ENCODE measurements around the gene MYH9.

MYH9 gene

GRCh38 chr22:36386351-36386899 is 1.3 kb downstream of the MYH9 start:
- DNase-seq (ENCODE audit: low read depth in 2 of 2) = no peak

DNA sequence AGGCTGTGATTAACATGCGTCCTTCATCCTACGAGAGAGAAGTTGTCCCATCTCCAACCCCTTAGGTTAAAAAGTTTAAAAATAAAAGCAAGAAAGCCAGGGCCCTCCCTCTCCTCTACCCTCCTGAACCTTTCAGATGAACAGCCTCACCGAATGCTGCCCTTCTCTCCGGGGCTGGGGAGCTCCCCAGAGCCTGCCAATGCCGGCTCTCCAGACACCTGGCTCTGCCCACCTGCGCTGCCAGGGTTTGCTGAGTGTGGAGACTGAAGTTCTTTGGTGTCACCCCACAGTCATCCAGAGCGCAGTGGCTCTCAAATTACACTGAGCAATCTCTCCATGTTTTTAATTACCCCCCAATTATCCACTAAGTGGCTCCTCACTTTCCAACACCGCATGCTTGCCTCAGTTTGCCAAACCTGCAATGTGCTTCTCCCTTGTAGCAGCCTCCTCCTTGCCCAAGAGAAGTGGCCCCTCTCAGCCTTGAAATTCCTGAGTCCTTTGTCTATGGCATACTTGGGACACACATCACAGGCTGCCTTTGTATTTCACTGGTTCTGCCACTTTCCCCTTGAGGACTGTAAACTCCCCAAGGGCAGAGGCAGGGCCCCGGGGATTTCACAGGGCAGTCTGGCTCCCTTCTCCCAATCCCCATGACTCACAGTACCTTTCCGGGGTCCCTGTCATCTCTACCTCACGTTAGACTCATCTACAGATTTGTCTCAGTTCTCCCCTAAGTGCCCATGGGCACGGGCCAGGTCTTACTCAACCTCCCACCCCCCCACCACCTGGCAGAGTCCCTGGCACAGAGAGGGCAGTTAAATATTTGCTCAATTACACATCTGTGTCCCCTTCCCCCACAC is 2.0 kb downstream of the MYH9 start:
- peak in 1 of 2 donors; percentile 69 for DNase-seq (ENCODE audit: low read depth in 2 of 2)

DNA sequence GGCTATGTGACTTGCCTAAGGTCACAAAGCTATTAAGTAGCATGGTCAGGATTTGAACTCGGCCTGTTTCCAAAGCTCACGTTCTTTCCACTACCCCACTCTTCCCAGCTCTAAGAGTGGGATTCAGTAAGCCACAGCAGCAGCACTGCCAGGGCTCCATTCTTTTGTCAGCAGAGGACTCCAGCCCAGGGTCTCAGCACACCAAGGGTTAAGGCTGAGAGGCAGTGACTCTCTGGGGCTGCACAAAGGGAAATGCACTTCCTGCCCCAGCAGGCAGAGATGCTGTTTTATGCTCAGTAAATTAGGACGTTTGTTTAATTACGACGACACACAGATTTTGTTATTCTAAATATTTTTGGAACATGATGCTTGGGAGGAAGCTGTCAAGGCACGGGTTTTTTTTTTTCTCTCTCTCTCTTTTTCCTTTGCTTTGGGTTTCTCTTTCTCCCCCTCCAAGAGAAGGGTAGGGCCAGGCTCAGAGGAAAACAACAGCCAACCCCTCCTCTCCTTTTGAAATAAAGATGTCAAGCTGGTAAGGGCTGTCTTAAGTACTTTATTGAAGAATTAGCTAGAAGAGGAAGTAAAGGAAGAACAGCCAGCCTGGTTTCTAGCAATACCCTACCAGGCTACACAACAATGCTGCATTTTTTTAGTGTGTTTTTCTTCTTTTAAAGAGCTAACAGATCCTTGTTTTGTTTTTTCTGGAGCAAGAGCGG is 2.8 kb downstream of the MYH9 start:
- no peak for DNase-seq (ENCODE audit: low read depth in 2 of 2)

DNA sequence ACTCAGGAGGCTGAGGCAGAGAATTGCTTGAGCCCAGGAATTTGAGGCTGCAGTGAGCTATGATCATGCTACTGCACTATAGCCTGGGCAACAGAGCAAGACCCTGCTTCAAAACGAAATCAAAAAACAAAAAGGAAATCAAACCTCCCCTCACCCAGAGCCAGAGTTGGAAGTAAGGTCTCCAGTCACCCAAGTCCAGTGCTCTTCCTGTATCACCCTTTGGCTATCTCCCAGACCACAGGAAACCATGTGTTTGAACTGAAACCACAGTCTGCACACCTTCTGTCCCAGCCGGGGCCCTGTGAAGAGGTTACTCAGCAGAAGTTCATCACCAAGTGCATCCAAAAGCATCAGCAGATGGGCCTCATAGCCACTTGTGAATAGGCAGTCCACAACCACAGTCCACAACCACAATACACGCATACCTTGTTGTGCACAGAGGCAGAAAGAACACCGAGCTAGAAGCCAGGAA is 4.6 kb downstream of the MYH9 start:
- DNase-seq (ENCODE audit: low read depth in 2 of 2) = no peak

DNA sequence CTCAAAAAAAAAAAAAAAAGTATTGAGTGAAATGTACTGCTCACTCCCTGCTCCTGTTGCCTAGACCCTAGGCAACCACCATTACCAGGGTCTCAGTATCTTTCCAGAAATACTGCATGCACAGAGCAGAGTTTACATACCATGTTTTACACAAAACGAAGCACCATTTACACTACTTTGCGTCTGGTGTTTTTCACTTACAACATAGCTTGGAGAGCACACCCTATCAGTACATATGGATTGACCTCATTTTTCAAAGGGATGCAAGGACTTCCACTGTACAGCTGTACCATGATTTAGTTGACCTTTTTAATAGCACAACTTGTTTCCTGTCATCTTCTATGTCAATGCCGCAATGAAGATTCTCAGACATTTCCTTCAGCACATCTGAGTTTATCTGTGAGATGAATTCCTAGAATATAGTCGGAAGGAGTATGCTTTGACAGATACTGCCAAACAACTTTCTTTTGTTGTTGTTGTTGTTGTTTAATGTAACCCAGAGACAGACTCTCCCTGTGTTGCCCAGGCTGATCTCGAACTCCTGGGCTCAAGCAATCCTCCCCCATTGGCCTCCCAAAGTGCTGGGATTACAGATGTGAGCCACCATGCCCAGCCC is 6.1 kb downstream of the MYH9 start:
- no peak for DNase-seq (ENCODE audit: low read depth in 2 of 2)

DNA sequence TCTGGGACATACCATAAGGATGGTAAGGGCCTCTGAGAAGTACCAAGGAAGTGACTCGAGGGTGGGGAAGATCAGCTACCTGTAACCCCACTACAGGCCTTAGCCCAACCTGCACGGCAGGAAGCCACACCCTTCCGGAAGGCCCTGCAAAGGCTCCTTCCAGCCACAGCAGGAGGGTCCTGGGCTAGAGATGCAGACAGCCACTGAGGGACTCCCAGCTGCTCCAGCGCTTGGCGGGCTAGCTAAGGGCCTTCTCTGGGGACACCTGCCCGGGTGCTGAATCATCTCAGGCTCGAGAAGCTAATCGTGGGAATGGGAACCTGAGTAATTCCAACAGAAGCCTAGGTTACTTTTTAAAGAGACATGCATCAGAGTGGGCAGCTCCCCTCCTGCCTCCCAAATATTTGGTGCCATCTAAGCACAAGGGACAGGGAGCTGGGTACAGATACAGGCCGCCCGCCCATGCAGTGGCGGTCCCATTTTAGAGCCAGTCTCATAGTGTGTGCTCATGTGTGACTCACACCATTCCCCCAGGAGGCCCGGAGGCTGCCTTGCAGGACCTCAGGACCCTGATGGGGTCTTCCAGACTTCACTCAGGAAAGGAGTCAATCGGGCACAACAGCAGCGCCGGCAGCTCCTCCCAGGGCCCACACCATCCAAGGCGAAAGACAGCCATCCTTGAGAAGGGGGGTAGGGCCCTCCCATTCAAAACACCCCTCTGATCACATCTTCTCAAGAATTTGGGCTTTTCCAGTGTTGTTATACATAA is 8.0 kb downstream of the MYH9 start:
- DNase-seq (ENCODE audit: low read depth in 2 of 2) = no peak

DNA sequence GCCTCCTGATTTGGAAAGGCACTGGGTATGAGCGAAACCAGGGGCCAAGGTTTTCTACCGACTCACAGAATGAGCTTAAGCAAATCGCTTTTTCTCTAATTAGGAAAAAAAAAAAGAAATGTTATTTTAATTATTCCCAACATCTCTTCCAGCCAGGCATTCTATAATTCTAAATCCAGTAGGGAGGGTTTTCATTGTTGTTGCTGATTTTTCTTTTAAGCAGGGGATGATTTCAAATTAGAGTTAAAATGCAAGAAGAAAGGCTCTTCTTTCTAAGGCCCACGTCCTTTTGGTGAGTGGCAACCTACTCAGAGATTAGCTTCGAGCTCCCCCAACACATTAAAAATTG is 8.9 kb downstream of the MYH9 start:
- DNase-seq (ENCODE audit: low read depth in 2 of 2) = no peak

DNA sequence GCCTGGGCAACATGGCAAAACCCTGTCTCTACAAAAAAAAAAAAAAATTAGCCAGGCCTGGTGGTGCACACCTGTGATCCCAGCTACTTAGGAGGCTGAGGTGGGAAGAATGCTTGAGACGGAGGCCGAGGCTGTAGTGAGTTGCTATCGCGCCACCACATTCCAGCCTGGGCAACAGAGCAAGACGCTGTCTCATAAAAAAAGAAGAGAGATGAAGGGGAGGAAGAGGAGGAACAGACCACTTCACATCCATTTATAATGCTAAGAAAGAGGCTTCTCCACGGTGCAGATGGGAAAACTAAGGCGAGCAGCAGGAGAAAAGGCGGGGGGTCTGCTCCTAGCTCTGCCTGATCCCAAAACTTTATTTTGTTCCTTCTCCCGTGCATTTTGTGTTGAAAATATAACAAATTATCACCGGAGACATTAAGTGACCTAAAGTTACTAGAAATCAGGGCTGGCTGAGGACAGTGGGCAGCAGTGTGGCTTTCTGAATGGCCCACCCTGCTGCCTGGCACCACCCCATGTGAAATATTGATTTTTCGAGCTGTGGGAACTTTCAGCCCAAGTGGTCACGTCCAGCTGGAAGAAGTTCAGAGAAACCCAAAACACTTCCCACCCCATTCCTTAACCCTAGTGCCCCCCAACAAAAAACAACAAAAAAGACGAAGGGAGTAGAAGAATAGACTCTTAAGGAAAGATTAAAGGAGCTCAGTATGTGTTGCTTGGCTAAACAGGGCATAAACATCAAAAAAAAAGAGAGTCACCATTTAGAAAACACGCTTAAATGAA is 9.5 kb downstream of the MYH9 start:
- no peak for DNase-seq (ENCODE audit: low read depth in 2 of 2)

GRCh38 chr22:36377022-36377631 is 10.6 kb downstream of the MYH9 start:
- DNase-seq (ENCODE audit: low read depth in 2 of 2) = no peak

DNA sequence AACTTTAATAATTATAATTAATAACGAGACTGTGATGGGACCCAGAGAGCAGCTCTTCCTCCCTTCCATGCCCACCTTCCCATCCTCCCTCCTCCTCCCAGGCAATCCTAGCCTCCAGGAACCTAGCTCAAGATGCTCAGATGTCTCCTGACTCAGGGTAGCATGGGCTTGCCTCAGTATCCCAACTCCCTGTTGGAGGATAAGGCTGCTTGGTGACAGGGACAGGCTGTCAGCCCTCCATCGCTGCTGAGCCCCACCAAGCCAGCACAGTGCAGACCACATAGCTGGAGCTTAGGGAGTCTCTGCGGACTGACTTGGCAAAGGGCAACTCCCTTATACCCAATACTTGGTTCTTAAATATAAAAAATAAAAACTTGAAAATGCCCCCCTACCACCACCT is 11.5 kb downstream of the MYH9 start:
- DNase-seq (ENCODE audit: low read depth in 2 of 2) = no peak

- no peak for DNase-seq (ENCODE audit: low read depth in 2 of 2)
Measured at GRCh38 chr22:36375071-36375980, 12.4 kb downstream of the MYH9 start.

GRCh38 chr22:36374603-36375024 is 13.2 kb downstream of the MYH9 start:
- peak in 1 of 2 donors; percentile 58 for DNase-seq (ENCODE audit: low read depth in 2 of 2)

- DNase-seq (ENCODE audit: low read depth in 2 of 2) = no peak
Measured at GRCh38 chr22:36373258-36373579, 14.5 kb downstream of the MYH9 start.

DNA sequence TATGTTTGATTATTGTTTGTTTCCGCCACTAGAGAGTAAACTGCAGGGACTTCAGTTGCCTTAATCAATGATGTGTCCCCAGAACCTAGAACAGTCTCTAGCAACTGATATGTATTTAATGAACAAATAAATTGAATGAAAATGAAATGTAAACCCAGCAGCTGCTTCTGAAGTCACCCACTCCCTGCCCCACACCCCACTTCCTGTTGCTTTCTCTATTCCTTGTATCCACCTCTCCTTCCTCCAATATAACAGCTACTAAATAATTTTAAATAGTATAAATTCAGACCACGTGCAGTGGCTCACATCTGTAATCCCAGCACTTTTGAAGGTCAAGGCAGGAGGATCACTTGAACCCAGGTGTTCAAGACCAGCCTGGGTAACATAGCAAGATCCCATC is 15.8 kb downstream of the MYH9 start:
- no peak for DNase-seq (ENCODE audit: low read depth in 2 of 2)

DNA sequence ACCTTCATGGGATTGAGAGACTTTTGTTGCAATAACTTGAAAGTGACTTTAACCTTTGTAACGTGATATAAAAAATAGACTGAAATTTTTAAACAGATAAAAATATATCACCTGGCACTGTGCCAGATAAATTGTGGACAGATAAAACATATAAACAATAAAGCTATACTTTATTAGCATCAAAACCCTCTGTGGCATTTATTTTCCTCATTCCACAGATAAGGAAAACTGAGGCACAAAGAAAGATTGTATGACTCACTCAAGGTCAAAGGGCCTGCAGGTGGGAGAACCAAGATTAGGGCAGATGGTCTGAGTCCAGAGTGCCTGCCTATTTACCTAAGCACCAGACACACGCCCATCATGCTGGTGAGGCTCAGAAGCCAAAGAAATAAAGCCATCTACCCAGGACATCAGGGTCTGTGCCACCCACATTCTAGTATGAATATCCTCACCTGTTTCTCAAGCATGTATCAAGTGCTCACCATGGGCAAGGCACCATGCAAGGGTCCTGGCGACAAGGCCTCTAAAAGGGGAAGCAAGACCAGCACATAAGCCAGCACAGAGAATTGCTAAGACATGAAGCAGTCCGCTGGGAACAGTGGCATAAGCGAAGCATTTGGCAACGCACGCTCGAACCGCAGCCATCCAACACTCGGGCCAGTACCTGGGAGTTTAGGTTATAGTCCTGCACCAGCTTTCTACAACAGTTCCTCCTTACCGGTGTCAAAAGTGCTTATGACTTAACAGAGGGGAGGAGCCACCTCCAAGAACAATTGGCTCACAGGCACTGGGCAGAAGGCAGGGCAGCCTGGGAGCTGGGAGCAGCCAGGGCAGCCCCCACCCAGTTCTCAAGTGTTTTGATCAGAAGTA is 17.6 kb downstream of the MYH9 start:
- no peak for DNase-seq (ENCODE audit: low read depth in 2 of 2)

- DNase-seq (ENCODE audit: low read depth in 2 of 2) = peak; percentile 59 to 63
Measured at GRCh38 chr22:36369004-36369921, 18.5 kb downstream of the MYH9 start.

DNA sequence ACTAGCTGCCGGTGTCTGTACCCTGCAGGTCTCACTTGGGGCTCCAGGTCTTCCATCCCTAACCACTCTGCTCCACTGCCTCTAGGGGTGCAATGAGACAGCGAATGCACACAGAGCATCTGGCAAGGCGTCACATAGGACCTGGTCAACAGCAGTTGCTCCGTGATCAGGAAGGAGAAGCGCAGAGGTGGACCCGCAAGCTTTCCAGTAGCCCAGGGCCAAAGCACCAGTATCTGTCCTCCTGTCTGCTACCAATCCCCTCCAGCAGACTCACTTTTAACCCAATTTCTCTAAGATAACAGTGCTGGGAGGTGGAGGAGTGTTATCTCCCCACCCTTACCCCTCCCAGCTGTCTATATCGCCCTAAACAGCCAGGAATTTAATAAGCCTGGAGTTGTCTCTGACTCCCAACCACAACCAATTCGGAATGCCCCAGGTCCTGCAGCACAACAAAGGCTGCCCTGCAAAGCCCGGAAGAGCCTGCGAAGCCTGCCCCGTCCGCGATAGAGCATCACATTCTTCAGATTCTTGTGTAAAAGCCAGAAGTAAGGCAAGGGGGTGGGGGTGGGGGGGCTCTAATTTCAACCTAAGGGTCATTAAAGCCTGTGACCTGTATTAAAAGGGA is 19.3 kb downstream of the MYH9 start:
- no peak for DNase-seq (ENCODE audit: low read depth in 2 of 2)
